Esophagus squamous epithelium (tissue), 4 donors: ENCODE measurements around the gene SGMS1.

Source experiments
- CTCF ChIP-seq, 6 experiments: fragments of 450-650 bp in 4 of 6; fragments of 200-600 bp in 2 of 6; sonication (generic) in 2 of 6; IDR thresholded peaks; one replicate each; pipeline ENCODE4 v1.5.1; 2016 to 2019; ENCODE audit warnings: antibody characterized with exemption in 6 of 6, mild to moderate bottlenecking in 4 of 6, moderate library complexity in 4 of 6
- POLR2A ChIP-seq, 4 donors: fragments of 450-650 bp; IDR thresholded peaks; one replicate each; pipeline ENCODE4 v1.6.1; 2017; ENCODE audit warnings: antibody characterized with exemption in 4 of 4, mild to moderate bottlenecking in 4 of 4, moderate library complexity in 3 of 4

GRCh38 chr10:50554376-50554994 is 69.3 kb downstream of the SGMS1 start:
- TF ChIP-seq CTCF (IDR thresholded peaks at IDR 0.05) = no peak
- TF ChIP-seq POLR2A (IDR thresholded peaks at IDR 0.05) = no peak
